KG1 (cell line): ENCODE results near the gene GFOD1.

ENCODE experiments used
- DNase-seq: peaks from one replicate; lab custom pipeline; 2025; lab: John Stamatoyannopoulos, UW

The GFOD1 gene

DNA sequence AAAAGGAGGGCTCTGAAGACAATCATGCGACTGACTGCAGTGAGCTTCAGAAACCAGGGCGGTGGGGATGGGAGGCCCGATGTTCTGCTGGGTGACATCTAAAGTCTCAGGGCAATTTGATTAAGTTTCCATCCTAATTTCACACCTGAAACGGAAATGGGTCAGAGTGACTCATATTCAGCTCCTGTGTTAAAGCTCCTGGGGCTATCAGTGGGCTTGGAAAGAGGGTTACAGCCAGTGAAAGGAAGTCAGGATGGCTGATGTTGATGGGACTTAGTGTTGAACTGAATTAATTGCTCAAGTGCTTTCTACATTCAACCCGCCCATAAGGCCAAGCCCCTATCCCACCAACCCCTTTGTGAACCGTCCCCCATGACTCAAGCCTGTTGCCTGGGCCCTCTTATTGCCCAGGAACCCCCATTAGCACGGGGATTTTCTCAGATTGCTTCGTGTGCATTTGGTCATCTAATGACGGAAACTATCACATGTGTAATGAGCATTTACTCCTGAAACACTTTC is 112.0 kb downstream of the GFOD1 start:
- DNase-seq: no peak

DNA sequence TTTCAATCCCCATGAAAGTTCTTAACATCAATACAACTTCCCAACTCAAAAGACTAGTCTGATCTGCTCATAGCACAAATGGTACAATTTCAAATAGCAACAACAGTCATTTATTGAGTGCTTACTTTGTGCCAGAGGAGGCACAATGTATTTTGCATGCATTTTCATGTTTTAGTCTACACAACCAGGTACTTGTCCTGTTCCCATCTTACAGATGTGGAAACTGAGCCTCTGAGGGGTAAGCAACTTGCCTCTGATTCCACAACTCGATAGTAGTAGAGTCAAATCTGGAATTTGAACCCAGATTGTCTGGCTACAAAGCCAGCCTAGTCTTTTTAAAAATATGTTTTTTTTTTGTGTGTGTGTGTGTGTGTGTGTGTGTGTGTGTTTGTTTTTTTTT is 113.5 kb downstream of the GFOD1 start:
- DNase-seq: no peak

DNA sequence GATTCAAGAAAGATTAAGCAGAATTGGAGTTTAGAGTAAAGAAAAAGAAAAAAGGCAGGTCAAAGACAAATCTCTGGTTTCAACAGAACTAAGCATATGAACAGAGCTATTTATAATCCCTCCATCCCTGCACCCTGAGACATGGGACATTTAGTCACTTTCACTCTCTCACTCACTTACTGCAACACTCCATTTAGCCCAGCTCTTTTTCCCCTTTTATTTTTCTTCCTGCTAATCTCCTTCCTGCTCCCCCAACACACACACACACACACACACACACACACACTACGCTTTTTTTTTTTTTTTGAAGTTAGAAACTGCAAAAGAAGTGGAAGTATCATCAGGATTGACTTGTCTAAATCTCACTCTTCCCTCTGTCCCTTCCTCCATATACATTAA is 113.9 kb downstream of the GFOD1 start:
- DNase-seq: no peak

DNA sequence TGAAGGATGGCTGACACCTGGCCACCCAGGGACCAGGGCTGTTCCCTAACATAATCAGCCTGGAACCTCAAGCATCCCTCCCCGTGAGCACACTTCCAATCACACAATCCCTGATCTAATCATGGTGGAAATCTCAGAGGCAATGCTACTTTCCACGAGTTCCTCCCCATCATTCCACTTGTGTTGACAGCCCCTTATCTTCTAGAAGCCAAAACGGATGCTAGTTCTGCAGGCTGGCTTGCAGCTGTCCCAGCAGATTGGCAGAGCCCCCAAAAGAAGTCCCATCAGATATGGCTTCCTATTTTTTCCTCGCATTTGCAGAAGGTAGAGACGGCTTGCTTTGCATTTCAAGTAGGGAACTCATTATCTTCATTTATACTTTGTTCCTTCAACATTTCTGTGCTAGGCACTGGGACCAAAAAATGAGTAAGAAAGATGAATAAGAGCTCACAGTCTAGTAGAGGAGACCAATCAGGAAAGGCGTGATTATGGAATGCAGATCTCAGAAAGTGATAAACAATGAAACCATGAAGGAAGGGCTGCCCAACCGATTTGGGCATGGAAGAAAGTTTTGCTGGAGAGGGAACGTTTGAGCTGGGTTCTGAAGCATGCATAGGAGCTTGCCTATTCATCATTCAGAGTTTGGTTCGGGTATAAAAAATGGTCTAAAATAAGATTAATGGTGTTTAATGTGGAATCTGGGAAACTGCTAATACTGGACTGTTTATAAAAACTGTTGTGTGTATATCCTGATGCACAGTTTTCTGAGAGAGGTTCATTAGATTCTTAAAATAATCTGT is 114.5 kb downstream of the GFOD1 start:
- DNase-seq: no peak

DNA sequence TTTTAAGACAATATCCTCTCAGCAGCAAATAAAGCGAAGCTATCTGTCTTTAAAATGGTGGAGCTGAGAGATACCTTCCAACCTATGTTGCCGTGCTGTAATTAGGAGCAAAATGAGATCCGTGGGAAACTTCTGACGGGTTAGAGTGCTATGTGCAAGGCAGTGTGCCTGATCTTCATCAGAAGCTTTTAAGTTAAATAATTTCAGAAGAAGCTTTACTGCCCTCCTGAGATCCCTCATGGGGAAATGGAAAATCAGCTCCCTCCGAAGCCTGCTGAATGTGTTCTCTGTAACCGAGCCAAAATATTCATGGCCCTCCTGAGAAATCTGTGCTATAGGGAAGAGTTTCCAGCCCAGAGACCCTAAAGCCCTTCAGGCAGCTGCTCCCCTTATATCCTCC is 115.3 kb downstream of the GFOD1 start:
- no peak for DNase-seq

DNA sequence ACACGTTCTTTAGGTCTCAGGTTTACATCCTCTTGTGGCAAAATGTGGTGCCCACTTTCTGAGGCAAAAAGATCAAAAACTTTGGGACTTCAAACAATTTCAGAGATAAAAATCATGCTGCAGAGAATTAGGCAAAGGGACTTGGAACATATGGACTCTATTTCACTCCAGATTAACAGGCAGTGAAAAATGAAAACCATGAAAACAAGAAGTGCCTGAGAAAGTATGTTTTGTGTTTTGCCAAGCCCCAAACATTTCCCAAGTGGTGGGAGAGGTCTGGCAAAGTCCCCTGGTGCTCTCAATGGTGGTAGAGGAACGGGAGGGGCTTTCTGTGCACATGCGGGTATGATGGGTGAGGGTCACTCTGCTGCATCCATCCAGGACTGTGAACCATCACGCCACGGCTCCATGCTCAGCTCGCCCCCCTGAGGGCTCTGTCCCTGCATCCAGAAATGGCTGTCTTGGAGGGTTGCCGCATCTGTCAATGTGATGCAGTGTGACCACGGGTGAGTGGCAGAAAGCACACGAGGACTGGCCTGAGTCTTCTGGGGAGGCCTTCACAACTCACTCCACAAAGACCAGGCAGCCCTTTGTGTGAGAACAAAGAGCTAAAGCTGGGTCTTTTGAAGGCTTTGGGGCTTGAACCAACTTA is 115.9 kb downstream of the GFOD1 start:
- DNase-seq: no peak

DNA sequence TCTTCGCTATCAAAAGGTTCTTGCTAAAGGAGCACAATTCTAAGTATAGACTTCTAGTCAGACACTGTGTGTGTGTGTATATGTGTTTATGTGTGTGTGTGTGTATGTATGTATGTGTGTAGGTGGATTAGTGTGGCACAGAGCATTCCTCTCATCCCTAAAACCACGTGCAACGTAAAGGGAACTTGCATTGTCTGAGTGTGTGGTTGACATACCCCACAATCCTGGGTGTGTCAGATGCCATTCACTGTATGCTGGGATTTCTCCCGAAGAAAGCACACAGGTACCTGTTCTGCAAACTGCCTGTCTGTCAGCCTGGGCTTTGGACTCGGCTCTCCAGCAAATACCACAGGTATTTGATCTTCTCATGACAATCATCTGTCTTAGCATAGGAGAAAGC is 116.8 kb downstream of the GFOD1 start:
- DNase-seq: no peak

DNA sequence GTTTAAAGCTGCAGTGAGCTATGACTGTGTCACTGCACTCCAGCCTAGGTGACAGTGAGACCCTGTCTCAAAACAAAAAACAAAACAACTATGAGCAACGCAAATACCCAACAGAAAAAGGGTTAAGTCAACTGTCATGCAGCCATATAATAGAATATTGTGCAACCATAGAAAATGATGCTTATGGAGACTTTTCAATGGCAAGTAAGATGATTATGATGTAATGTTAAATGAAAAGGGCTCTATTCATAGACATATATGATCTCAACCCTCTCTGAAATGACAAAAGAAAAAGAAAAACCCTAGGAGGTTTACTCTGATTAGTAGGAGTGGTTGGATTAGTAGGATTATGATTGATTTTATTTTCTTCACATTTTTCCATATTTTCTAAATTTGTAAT is 117.8 kb downstream of the GFOD1 start:
- no peak for DNase-seq

DNA sequence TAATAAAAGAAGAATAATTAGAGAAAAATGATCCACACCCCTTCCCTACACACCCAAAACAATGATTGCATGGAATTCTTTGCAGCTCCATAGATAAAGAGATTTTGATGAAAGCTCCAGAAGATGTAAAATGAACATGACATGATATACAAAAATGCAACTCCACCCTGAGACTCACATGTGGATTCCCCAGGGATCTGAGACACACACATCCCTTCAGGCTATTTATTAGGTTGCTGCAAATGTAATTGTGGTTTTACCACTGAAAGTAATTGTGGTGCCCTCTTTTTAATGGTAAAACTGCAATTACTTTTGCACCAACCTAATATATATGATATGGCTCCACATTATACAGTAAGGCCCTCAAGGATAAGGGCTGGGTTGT is 118.7 kb downstream of the GFOD1 start:
- no peak for DNase-seq

DNA sequence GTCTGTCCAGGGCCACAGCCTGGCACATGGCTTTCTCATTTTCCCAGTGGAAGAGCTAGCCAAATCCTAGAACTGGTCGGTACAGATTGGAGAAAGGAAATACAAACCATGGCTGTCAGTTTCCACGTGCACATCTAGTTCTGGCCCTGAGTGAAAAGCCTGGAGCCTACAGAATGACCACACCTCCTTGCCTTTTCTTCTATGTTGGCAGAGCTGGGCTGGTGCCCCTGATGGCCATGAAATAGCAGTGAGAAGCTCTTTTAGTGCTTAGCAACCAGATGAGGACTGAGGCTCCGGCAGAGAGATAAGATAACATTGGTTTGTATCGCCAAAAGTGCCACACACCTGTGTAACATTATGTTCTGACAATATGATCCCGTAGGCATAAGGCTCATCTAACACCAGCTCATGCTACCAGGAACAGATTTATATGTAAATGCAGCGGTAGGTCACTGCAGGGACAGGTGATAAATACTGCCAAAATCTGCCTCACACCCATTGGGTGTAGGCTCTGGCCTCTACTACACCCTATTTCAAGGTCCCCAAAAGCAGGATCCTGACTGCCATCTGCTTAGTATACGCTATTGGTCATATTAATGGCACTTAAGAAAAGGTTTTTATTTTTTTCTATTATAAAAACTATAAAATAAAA is 119.2 kb downstream of the GFOD1 start:
- no peak for DNase-seq

DNA sequence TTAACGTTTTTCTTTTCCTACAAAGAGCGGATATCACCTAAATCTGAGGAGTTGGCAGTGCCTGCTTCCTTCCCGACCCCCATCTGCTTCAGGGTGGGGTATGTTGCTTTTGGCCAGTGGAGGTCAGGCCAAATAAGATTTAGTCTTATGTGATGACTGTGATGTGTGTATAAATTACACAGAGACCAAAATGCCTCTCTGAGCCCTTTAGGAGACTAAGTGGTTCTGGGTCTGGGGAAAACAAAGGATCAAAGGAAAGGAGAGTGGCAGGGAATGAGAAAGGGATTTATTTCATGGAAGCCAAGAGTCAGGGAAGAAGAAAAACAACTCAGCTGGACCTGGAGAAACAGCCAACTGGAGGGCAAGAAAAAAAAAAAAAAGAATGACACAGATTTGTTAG is 120.0 kb downstream of the GFOD1 start:
- DNase-seq: no peak

DNA sequence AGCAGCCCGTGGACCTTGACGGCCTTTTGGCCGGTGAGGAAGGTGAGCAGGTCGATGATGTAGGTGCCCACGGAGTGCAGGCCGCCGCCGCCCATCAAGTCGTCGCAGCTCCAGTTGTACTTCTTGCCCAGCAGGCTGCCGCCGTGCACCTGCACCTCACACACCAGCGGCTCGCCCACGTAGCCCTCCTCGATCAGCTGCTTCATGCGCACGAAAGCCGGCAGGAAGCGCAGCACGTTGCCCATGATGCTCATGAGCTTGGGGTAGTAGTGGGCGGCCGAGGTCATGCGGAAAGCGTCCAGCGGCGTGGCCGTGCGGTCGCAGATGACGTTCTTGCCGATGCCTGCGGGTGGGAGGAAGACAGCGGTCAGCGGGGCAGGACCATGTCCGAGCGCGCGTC is 122.1 kb downstream of the GFOD1 start:
- DNase-seq: no peak

DNA sequence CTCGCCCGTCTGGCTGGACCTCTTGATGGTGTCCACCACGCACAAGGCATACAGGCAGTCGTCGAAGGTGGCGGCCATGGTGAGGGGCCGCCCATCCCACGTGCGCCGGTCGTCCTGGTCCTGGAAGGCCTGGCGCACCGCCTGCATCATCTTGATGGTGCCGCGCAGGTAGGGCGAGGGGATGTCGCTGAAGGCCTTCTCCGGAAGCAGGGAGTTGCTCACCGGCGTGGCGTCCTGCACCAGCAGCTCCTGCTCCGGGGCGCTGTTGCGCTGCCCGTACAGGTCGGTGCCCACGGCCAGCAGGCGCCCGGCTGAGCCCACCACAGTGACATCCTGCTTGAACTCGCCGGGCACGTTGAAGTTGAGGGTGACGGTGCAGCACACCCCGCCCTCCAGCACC is 122.6 kb downstream of the GFOD1 start:
- DNase-seq: no peak

DNA sequence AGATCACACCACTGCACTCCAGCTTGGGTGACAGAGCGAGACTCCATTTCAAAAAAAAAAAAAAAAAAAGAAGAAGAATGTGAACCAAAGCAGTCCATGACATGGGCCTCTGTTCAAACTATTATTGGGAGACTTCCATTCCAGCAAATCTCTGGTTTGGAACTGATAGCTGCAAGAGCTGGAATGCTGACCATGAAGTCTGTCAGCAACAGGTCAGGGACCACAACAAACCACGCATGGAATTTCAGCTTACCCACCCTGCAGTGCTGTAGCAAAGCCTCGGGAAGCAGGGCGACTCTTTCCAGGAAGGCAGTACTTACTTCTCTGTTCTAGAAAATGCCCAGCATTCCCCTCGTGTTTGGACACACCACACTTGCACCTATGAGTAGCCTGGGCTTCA is 125.0 kb downstream of the GFOD1 start:
- DNase-seq: no peak

DNA sequence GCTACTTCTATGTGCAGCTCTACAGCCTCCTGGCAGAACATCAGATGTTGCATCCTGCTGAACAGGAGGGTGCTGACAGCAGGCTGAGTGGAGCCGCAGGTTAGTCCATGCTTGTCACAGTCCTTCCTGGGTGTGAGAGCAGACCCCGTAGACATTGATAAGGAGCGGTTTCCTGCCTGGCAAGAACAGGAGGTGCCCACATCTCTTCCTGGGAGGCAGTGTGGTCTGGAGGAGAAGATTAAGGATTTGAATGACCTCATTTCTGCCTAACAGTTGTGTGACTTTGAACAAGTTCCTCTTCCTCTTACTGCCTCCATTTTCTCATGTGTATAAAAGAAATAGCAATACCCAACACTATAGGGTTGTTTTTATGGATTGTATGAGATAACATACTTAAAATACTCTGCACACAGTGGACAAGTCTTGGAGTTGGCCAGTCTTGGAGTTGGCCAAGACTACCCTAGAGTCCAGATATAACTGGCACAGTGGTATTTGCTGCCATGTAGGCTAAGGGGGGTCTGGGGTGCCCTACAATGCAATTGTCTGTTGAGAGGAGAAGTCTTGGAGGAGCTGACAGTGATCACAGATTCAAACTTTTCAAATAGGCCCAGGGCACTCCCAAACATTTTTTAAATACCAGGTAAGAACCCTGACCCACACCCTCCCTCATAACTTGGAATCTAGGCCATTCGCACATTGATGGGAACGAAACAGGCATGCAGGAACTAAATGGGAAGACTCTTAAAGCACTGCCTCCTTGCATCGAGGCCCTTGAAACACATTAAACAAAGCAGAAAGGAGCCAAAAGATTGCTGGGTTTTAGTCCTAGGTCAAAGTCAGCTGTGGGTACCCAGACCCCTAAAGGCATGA is 126.5 kb downstream of the GFOD1 start:
- peak; percentile 30 for DNase-seq

DNA sequence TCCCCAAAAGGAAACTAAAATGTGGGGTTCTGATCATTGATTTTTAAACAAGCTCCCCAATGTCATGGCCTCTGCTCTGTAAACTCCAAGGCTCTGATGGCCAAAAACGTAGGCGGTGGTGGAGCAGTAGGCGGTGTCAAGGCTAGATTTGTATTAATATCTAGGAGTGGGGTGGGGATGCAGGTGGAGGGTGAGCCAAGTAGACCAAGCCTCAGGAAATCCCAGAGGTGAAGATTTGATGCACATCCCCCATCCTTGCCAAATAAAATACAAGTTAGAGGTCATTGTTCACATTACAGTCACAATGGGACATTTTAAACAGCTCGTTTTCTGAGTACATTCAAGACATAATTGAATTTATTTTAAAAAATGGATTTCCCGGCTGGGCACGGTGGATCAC is 128.1 kb downstream of the GFOD1 start:
- no peak for DNase-seq

DNA sequence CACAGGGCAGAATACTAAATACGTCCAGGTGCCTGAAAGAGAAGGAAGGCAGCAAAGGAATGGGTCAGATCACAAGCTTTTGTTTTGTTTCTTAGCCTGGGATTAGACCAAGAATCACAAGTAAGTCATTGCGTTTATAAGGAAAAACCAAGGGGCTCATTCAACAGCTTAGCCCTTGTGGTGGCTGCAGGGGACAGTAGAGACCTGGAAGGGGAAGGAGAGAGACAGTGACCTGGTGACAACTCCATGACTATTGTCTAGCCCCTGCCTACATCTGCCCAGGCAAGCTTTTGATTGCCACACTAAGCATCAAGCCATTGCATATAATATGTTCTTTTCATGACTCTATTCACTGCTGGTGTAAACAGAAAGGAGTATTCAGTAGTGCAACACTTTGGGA is 128.9 kb downstream of the GFOD1 start:
- DNase-seq: no peak

DNA sequence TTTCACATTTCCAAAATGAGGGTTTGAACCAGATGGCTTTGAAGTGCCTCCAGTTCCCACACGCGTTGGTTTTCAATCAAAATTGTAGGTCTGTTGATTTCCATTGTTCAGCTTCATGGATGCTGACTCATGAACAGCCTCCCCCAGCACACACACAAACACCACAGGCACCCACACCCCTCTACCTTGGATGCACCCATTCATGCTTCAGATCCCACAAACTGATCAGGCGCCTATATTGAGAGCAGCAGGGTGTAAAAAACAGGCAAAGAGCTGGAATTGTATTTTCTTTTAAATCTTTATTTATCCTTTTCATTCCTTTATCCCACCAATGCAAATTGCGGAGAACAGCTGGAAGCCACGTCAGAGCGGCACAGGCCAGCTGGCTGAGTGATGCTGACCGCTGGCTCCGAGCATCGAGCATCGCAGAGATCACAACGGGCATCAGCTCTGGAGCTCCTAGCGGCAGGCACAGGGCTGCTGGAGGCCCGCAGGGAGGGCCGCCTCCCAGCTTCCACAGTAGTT is 129.8 kb downstream of the GFOD1 start:
- DNase-seq: no peak

DNA sequence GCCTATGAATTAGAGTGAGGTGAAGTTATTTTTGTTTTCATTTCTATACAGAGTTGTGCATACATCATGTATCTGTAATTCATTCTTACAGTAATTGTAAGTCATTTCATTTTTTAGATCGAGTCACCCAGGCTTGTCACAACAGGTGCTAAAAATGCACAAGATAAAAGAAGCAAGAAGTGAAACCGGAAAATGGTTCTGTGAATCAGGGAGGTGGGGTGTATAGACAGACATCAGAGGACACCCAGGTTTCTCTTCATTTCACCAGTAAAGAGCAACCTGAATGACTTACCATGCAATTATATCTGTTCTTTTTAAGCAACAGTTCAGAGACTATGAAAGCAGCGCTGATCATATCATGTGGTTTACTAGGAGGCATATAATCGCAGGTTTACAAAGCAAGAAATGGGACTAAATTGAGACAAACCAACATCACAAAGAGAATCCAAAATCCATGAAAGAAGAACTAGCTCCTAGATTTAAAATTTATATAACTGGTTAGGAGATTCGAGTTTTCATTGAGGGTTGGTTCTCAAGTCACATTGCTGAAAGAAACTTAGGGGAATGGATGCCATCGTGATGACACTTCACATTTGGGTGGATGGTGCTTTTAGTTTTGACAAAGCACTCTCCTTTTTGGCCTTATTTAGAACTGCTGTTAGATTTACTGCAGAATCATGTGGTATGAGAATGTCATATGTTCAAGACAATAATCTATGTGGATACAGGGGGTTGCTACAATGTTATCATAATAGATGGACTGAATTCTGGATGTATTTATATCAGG is 131.2 kb downstream of the GFOD1 start:
- peak; percentile 30 for DNase-seq

DNA sequence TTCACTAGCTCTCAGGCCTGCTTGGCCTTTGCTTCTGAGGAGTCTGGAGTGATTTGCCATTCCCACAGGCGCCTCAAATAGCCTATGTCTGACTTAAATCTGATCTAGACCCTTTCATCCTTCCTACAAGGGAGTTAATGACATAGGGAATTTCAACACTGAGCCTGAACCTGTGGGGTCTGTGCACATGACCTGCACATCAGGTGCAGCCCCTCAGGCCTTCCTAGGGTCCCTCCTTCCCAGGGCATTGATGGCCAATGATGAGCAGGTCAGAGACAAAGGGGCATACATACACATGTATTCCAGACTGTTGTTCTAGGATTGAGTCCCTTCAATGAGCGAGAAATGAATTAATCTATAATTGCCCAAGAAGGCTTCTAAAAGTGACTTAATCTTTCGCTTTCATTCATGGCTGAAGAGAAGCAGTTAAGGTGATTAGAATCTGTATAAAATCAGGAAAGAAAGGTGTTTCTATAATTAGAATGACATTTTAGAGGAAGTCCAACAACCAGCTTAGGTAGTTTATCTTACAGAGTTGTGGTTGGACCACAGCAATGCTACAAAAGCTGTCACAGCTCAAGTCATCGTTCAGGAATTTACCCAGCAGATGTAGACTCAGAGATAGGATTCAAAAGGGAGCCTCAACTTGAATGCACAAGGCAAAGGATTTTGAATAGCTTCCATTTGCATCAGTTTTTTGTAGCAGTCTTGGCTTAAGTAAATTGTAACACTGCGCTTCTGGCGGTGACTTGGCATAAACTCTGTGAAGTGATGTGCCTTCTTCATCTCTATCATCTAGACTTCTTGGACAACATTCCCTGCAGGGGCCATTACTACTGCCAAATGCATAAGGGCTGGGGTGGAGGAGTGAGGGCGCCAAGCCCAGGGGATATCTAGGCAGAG is 132.1 kb downstream of the GFOD1 start:
- peak; percentile 30 for DNase-seq
